LoVo (cell line): ENCODE results near the gene RAPGEF6.
"Not testable (repeated sequence)": the region's sequence is repeated elsewhere in the genome, so short reads cannot be mapped to it uniquely, and the experiment has no call there.

Experiments
- DNase-seq: peaks from one replicate; pipeline ENCODE4 v3.0.0-alpha.2; 2016; ENCODE audit warnings: low spot score

RAPGEF6 gene

DNA sequence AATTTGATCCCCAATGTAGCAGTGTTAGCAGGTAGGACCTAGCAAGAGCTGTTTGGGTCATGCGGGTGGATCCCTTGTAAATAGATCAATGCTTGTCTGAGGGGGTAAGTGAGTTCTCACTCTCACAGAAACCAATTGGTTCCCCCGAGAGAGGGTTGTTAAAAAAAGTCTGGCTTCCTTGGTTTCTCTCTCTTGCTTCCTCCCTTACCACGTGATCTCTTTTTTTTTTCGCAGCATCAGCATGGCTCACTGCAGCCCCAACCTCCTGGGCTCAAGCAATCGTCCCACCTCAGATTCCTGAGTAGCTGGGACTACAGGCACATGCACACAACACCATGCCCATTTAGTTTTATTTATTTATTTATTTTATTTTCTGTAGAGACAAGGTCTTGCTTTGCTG is 26.4 kb downstream of the RAPGEF6 start:
- no peak for DNase-seq

DNA sequence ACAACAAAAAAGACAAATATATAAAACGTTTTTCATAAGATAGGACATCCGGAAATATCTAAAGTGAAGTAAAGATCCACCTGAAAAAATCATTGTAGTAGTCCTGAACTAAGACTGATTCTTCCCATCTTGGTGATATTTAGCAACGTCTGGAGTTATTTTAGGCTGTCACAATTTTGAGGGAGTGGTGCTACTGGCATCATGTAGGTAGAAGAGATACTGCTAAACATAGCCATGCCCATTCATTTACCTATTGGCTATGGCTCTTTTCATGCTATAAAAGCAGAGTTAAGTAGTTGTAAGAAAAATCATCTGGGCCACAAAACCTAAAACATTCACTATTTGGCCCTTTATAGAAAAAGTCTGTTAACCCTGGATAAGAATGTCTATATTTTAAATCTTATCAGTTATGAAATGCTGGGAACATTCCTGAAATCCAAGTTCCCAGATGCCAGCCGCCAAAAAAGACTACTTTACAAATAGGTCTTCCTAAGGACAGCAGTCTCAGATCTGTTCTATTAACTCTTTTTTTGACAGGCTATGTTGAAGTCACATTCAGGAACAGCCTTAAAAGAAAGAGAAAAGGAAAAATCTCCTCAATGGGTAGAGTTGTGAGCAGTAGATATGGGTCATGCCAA is 27.0 kb downstream of the RAPGEF6 start:
- DNase-seq = no peak

DNA sequence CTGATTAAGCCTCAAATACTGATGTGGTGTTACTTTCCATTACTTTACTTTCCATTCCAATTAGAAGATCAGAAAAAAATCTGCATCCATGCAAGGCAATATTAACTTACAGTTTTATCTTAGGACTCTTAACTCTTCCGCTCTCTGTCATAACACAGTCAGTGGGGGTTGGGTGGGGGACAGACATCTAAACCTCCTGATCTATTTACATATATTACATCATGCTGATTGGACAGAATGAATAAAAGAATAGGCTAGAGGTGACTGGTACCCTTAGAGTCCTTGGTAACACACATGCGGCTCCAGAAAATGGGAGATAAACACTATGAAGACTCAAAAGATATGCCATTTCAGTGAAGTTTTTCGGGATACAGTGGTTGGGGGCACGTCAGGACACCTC is 27.6 kb downstream of the RAPGEF6 start:
- DNase-seq = no peak

- no peak for DNase-seq
These were observed 29.9 kb downstream of the RAPGEF6 start for GRCh38 chr5:131605086-131605485.

GRCh38 chr5:131595088-131596033 is 39.7 kb downstream of the RAPGEF6 start:
- DNase-seq = no peak

GRCh38 chr5:131593921-131594320 is 41.1 kb downstream of the RAPGEF6 start:
- no peak for DNase-seq

DNA sequence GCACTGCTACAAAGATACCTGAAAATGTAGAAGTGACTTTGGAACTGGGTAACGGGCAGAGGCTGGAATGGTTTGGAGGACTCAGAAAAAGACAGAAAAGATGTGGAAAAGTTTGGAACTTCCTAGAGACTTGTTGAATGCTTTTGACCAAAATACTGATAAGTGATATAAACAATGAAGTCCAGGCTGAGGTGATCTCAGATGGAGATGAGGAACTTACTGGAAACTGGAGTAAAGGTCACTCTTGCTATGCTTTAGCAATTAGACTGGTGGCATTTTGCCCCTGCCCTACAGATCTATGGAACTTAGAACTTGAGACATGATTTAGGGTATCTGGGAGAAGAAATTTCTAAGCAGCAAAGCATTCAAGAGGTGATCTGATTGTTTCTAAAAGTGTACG is 41.6 kb downstream of the RAPGEF6 start:
- DNase-seq = not testable (repeated sequence)

GRCh38 chr5:131589510-131590348 is 45.3 kb downstream of the RAPGEF6 start:
- DNase-seq = peak; percentile 48

- DNase-seq = no peak
These were observed 47.5 kb downstream of the RAPGEF6 start for GRCh38 chr5:131587541-131587940.

GRCh38 chr5:131581702-131582101 is 53.3 kb downstream of the RAPGEF6 start:
- no peak for DNase-seq

GRCh38 chr5:131579917-131580671 is 54.9 kb downstream of the RAPGEF6 start:
- DNase-seq = no peak

GRCh38 chr5:131575660-131576227 is 59.3 kb downstream of the RAPGEF6 start:
- DNase-seq = no peak

DNA sequence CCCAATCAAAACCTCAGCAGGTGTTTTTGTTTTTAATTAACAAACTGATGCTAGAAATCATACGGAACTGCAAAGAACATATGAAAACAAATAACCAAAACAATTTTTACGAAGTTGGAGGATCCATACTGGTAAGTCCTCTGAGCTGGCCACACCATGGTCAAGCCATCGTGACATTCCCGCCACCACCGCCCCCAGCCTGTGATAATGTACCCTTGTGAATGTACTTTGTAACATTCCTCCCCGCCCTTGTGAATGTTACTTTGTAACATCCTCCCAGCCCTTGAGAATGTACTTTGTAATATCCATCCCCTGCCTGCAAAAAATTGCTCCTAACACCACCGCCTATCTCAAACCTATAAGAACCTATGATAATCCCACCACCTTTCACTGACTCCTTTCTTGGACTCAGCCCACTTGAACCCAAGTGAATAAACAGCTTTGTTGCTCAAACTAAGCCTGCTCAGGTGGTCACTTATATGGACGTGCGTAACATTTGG is 63.3 kb downstream of the RAPGEF6 start:
- DNase-seq = no peak

DNA sequence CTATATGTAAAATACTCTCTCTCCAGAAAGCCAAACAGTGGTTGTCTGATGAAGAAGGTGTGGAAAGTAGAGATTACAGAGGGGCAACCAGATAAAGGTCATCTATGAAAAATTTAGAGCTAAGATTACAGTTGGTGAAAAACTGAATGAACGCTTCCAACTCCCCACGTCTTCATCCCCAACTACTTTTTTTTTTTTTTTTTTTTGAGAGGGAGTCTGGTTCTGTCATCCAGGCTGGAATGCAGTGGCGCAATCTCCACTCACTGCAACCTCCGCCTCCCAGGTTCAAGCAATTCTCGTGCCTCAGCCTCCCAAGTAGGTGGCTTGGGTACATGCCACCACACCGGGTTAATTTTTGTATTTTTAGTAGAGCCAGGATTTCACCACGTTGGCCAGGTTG is 64.3 kb downstream of the RAPGEF6 start:
- no peak for DNase-seq

- DNase-seq = no peak
These were observed 70.8 kb downstream of the RAPGEF6 start for GRCh38 chr5:131564229-131564652.

- no peak for DNase-seq
These were observed 71.4 kb downstream of the RAPGEF6 start for GRCh38 chr5:131563434-131564228.

DNA sequence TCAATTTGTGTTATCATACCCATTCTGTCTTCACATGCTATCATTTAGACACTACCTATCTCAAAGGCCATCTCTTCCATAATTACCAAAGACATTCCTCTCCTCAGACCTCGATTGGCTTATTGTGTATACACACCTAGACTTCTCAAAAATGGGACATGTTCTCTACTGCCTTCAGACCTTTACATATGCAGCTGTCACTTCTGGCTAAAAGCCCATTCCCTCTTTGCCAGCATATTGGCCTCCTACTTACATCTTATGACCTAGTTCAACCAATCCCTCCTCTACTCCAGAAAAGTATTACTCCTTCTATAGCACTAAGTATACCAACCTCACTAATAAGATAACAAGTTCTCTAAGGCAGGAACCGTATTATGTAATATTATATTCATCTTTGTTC is 84.4 kb downstream of the RAPGEF6 start:
- DNase-seq = no peak

- no peak for DNase-seq
These were observed 86.9 kb downstream of the RAPGEF6 start for GRCh38 chr5:131548176-131548575.

- DNase-seq = no peak
These were observed 89.2 kb downstream of the RAPGEF6 start for GRCh38 chr5:131545845-131546244.

DNA sequence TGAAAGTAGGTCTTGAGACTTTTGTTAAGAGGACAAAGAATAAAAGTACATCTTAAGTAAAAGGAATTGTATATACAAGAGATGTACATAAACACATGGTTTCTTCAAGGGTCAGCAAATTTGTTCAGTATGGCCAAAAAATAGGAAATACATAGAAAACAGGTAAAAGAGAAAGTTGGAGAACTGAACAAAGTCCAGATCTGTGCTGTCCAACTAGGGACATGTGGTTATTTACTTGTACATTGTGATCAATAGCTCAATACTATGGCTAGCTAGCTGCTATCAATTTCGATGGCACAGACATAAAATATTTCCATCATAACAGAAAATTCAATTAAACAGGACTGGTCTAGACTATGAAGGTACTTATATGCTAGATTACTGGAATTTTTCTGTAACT is 92.3 kb downstream of the RAPGEF6 start:
- no peak for DNase-seq
